D721Med (cell line): Measurements from ENCODE around the gene KLF9.
A peak's percentile ranks its signal among the peaks of the same experiment; 100 is the strongest.

Source experiments
- DNase-seq: peaks from one replicate; pipeline ENCODE4 v3.0.0; 2011; ENCODE audit warnings: low spot score; ENCODE audit not compliant: insufficient read length
- FAIRE-seq: peaks from 2 replicates; lab custom pipeline; 2011; peaks lifted over from hg19 to GRCh38; lab: Jason Lieb, UNC
- CTCF ChIP-seq: IDR thresholded peaks from 2 replicates; pipeline ENCODE4 v1.5.1; 2012; ENCODE audit warnings: mild to moderate bottlenecking, control low read depth; ENCODE audit not compliant: insufficient read depth; ENCODE audit errors: missing control alignments

Gene KLF9

GRCh38 chr9:70418822-70419555 is 4.5 kb upstream of the KLF9 start:
- DNase-seq (peak; percentile 47), FAIRE-seq (no peak)
- no peak for TF ChIP-seq CTCF

GRCh38 chr9:70415476-70415875 is 1.0 kb upstream of the KLF9 start:
- FAIRE-seq (no peak), DNase-seq (no peak)
- no peak for TF ChIP-seq CTCF

GRCh38 chr9:70415041-70415440 is 584 bp upstream of the KLF9 start:
- TF ChIP-seq CTCF, result no peak
- DNase-seq (no peak), FAIRE-seq (no peak)

- FAIRE-seq (no peak), DNase-seq (no peak)
Measured at GRCh38 chr9:70413464-70413798, 1.0 kb downstream of the KLF9 start.

GRCh38 chr9:70412832-70413463 is 1.5 kb downstream of the KLF9 start:
- TF ChIP-seq CTCF, result no peak
- FAIRE-seq, result no peak
- DNase-seq, result no peak

More at GRCh38 chr9:70413464-70413798, 1.0 kb downstream of the KLF9 start:
- TF ChIP-seq CTCF, result no peak

- no peak for TF ChIP-seq CTCF
- no peak for DNase-seq
- FAIRE-seq, result no peak
Measured at GRCh38 chr9:70411930-70412831, 2.3 kb downstream of the KLF9 start.
